B cell (primary cell): ENCODE data around the gene RAB8A. TPM values are rescaled to one million over a fixed set of nuclear protein-coding genes. Genes with fewer than 3 reads are reported as not detected.

Experiments
- ATAC-seq: fragments of 200-7000 bp; cut with Tn5 transposase; one replicate; pipeline ENCODE4 v1.10.0; 2021; ENCODE audit warnings: low read depth, mild to moderate bottlenecking, moderate number of reproducible peaks, moderate library complexity
- CTCF ChIA-PET: fragments of 350-600 bp; sonication (Branson Sonifier 250); formaldehyde crosslinking; loops from one replicate; lab custom pipeline; 2021; ENCODE audit warnings: antibody characterized with exemption, inconsistent platforms; lab: Charles Lee
- POLR2A ChIA-PET: fragments of 350-600 bp; sonication (Branson Sonifier 250); formaldehyde crosslinking; loops from one replicate; lab custom pipeline; 2021; ENCODE audit warnings: antibody characterized with exemption; lab: Charles Lee
- DNase-seq: peaks from one replicate; pipeline ENCODE4 v3.0.0; 2013
- H2AFZ ChIP-seq: 2 replicates; pipeline ENCODE4 v1.6.1; 2012; ENCODE audit warnings: mild to moderate bottlenecking, low read depth, low read length; ENCODE audit not compliant: insufficient read depth, poor library complexity, severe bottlenecking
- H3K27ac ChIP-seq, 2 donors: 1 replicate in 1 of 2; 2 replicates in 1 of 2; pipeline ENCODE4 v1.5.1; 2012 to 2013; ENCODE audit warnings: low read length in 2 of 2, mild to moderate bottlenecking in 2 of 2, moderate library complexity in 1 of 2
- H3K27me3 ChIP-seq, 4 experiments: fragments of 200-600 bp in 1 of 4; sonication (generic) in 1 of 4; replicated peaks in 1 of 4; 1 replicate in 2 of 4; 2 replicates in 2 of 4; pipeline versions ENCODE4 v1.6.1 to v1.7.0; 2013 to 2016; ENCODE audit warnings: low read length in 3 of 4, mild to moderate bottlenecking in 2 of 4, mixed read lengths in 1 of 4, moderate library complexity in 1 of 4; ENCODE audit not compliant: insufficient read depth in 4 of 4, control insufficient read depth in 3 of 4; ENCODE audit errors: control extremely low read depth in 1 of 4
- H3K36me3 ChIP-seq, 2 experiments: replicated peaks in 1 of 2; 1 replicate in 1 of 2; 2 replicates in 1 of 2; pipeline versions ENCODE4 v1.6.1 to v1.7.1; 2013; ENCODE audit warnings: low read length in 1 of 2; ENCODE audit not compliant: insufficient read depth in 2 of 2, control insufficient read depth in 1 of 2; ENCODE audit errors: control extremely low read depth in 1 of 2, extremely low read depth in 1 of 2
- H3K4me1 ChIP-seq, 2 donors: fragments of 200-600 bp in 1 of 2; sonication (generic) in 1 of 2; 1 replicate in 1 of 2; 2 replicates in 1 of 2; pipeline versions ENCODE4 v1.5.1 to v1.6.1; 2013 to 2017; ENCODE audit warnings: low read length in 2 of 2; ENCODE audit not compliant: control insufficient read depth in 2 of 2, insufficient read depth in 2 of 2
- H3K4me2 ChIP-seq: replicated peaks from 2 replicates; pipeline ENCODE3; 2012; ENCODE audit warnings: mild to moderate bottlenecking, low read depth, low read length; ENCODE audit not compliant: poor library complexity, severe bottlenecking
- H3K4me3 ChIP-seq, 5 experiments: fragments of 200-600 bp in 1 of 5; sonication (generic) in 1 of 5; 1 replicate in 3 of 5; 2 replicates in 2 of 5; pipeline versions ENCODE4 v1.5.1 to v1.7.0; 2011 to 2016; ENCODE audit warnings: low read length in 4 of 5, mild to moderate bottlenecking in 4 of 5, low read depth in 2 of 5, control low read depth in 1 of 5, moderate library complexity in 1 of 5; ENCODE audit not compliant: insufficient read depth in 1 of 5; ENCODE audit errors: control extremely low read depth in 1 of 5, extremely low read depth in 1 of 5
- H3K79me2 ChIP-seq: fragments of 200-600 bp; sonication (generic); one replicate; pipeline ENCODE4 v1.6.0; 2016; ENCODE audit warnings: low read length; ENCODE audit not compliant: control insufficient read depth, insufficient read depth
- H3K9ac ChIP-seq: fragments of 200-600 bp; sonication (generic); 2 replicates; pipeline ENCODE4 v1.6.1; 2017; ENCODE audit warnings: mild to moderate bottlenecking, low read length, moderate library complexity
- H3K9me3 ChIP-seq, 3 donors: one replicate each; pipeline versions ENCODE4 v1.6.1 to v1.7.1; 2013; ENCODE audit warnings: low read length in 2 of 3; ENCODE audit not compliant: control insufficient read depth in 2 of 3, insufficient read depth in 1 of 3; ENCODE audit errors: control extremely low read depth in 1 of 3
- H4K20me1 ChIP-seq: 2 replicates; pipeline ENCODE4 v1.6.0; 2012; ENCODE audit warnings: mild to moderate bottlenecking, low read length; ENCODE audit not compliant: insufficient read depth, control insufficient read depth, poor library complexity, severe bottlenecking
- H3K27ac Mint-ChIP-seq: one replicate; pipeline ENCODE4 v1.8.0; 2021; ENCODE audit warnings: mixed read lengths
- H3K27me3 Mint-ChIP-seq: one replicate; pipeline ENCODE4 v1.8.0; 2021; ENCODE audit warnings: mixed read lengths
- H3K4me1 Mint-ChIP-seq: one replicate; pipeline ENCODE4 v1.8.0; 2021; ENCODE audit warnings: mixed read lengths
- H3K4me3 Mint-ChIP-seq: one replicate; pipeline ENCODE4 v1.8.0; 2021; ENCODE audit warnings: mixed read lengths
- H3K9me3 Mint-ChIP-seq: one replicate; pipeline ENCODE4 v1.8.0; 2022; ENCODE audit warnings: mixed read lengths; ENCODE audit not compliant: insufficient read depth
- EZH2 ChIP-seq: IDR thresholded peaks from 2 replicates; pipeline ENCODE4 v1.6.1; 2012; ENCODE audit warnings: borderline replicate concordance, low read depth, mild to moderate bottlenecking, moderate library complexity, low read length; ENCODE audit not compliant: insufficient read depth, poor library complexity, severe bottlenecking
- WGBS: methylation state at CpG from one replicate; pipeline ENCODE4 v1.1.5; 2013; ENCODE audit warnings: missing lambda C conversion rate; ENCODE audit not compliant: insufficient coverage; 5-methylcytosine and 5-hydroxymethylcytosine counted together
- intact Hi-C: fragments of 100-400 bp; cut with micrococcal nuclease; formaldehyde crosslinking; loops from one replicate; pipeline ENCODE4 v1.10.0; 2022
- polyA plus RNA-seq: library from polyadenylated mRNA; depleted of rRNA; stranded (reverse); fragments of >200 nt; gene quantifications from 2 replicates; pipeline ENCODE4 v1.2.3, GENCODE V29; 2012
- total RNA-seq, 2 donors: library from RNA; stranded (reverse); fragments of 120-200 nt in 1 of 2; gene quantifications; 1 replicate in 1 of 2; 2 replicates in 1 of 2; pipeline versions ENCODE4 v1.2.3 to v1.2.4, GENCODE V29; 2013 to 2022
- TF ChIP-seq, protein P1 (sequence below): fragments of 200-600 bp; IDR thresholded peaks from one replicate; pipeline ENCODE4 v1.8.0; 2022; ENCODE audit warnings: antibody characterized with exemption, mild to moderate bottlenecking

Gene RAB8A
- total and polyA plus RNA-seq, 2 donors (not counting 1 experiment from before 2014, with no cell fraction given), result 65.5 to 117 TPM

DNA sequence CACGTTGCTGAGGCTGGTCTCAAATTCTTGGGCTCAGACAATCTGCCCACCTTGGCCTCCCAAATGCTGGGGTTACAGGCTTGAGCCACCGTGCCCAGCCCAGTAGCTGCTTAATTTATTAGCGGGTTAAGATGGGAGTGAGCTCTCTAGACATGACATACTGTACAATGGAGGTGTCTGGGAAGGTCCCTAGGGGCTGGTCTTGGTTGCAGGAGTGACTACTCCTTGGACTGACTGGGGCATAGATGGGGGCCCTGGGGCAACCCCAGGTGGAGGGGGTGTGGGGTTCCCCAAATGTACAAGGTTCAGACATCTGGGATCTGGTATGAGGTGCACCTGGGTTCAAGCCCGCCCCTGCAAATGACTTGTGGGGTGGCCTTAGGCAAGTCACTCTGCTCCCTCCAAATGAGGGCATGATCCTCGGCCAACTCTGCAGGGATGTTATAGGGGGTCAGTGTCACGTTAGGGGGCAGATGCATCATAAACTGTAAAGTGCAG lies 48.8 kb downstream of the RAB8A start:
- no peak for DNase-seq
- H3K4me3 Mint-ChIP-seq, result no peak overlapping the region
- POLR2A ChIA-PET, result interaction anchor here (0.5 to 1.7 kb wide), 2 partner anchors 11 to 40 kb away, joined by 6 to 12 read pairs; no protein-coding TSS in a partner anchor

More for the DNA sequence above, 48.8 kb downstream of the RAB8A start:
- Histone ChIP-seq H2AFZ (no peak overlapping the region), H3K27me3 (no peaks in the 10 kb centered on the region), H3K9me3 (no peaks in the 10 kb centered on the region), H3K79me2 (no peaks in the 10 kb centered on the region), H3K36me3 (peaks cover 0 to 25% of the 10 kb centered on the region in 2 experiments), H3K27ac (no peak overlapping the region), H3K4me2 (no peak overlapping the region), H4K20me1 (peaks cover 17% of the 10 kb centered on the region), H3K9ac (no peak overlapping the region), H3K4me1 (peaks cover 6% of the 10 kb centered on the region in 2 donors), H3K4me3 (no peak overlapping the region)
- H3K4me1 Mint-ChIP-seq, result peaks cover 10% of the 10 kb centered on the region
- CTCF ChIA-PET, result interaction anchor here (0.7 to 1.0 kb wide), 2 partner anchors 34 to 479 kb away, joined by 3 to 4 read pairs; no protein-coding TSS in a partner anchor
- intact Hi-C loops, result no loop called here
- H3K27me3 Mint-ChIP-seq, result no peaks in the 10 kb centered on the region
- H3K27ac Mint-ChIP-seq, result peak overlapping the region; percentile 15
- TF ChIP-seq, protein P1, sequence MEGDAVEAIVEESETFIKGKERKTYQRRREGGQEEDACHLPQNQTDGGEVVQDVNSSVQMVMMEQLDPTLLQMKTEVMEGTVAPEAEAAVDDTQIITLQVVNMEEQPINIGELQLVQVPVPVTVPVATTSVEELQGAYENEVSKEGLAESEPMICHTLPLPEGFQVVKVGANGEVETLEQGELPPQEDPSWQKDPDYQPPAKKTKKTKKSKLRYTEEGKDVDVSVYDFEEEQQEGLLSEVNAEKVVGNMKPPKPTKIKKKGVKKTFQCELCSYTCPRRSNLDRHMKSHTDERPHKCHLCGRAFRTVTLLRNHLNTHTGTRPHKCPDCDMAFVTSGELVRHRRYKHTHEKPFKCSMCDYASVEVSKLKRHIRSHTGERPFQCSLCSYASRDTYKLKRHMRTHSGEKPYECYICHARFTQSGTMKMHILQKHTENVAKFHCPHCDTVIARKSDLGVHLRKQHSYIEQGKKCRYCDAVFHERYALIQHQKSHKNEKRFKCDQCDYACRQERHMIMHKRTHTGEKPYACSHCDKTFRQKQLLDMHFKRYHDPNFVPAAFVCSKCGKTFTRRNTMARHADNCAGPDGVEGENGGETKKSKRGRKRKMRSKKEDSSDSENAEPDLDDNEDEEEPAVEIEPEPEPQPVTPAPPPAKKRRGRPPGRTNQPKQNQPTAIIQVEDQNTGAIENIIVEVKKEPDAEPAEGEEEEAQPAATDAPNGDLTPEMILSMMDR, result no peak
- no peak for TF ChIP-seq EZH2
- WGBS, result 86% methylated on average over 3 of the region's 6 CpGs
- ATAC-seq, result peak; percentile 18
- no peaks in the 10 kb centered on the region for H3K9me3 Mint-ChIP-seq
